ENCODE data around the gene HSDL1. TPM values are rescaled to one million over a fixed set of nuclear protein-coding genes. Genes with fewer than 3 reads are reported as not detected.

Gene HSDL1
- total and polyA plus RNA-seq, 10 of the 15 experiments (the other 5 are each of a cell fraction or from before 2014, with no cell fraction given): 2.0 to 13.4 (median 5.6) TPM

DNA sequence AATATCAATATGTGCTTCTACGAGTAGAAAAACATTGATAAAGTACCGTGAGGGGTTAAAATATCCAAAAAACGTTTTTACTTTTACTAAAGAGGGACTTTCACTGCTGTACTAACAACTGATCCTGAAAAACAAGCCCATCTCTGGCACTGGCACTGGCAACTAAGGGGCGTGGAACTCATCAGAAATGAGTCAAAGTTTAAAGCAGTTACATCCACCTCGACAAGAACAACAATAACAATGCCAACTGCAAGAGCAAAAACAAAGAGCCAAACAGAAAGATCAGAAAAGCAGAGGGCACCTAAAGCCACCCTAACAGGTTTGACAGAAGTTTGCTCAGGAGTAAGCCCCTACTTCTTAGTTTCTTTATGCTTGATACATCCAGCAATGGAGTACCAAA is 41.3 kb downstream of the HSDL1 start:
- Histone ChIP-seq H3K4me2 (ENCODE audit: control insufficient read depth, insufficient read depth) (no peak overlapping the region), H2AFZ (ENCODE audit: control insufficient read depth, low read depth, low read length) (no peak overlapping the region), H3K4me1 (ENCODE audit: control insufficient read depth, insufficient read depth, low read length) (no peaks in the 10 kb centered on the region; the same call in 1 of the 2 replicates), H4K20me1 (ENCODE audit: control insufficient read depth, insufficient read depth) (no peaks in the 10 kb centered on the region), H3K27ac (ENCODE audit: control insufficient read depth, insufficient read depth) (no peak overlapping the region), H3K9ac (ENCODE audit: control insufficient read depth, insufficient read depth, low read length) (no peak overlapping the region), H3K9me3 (replicated peaks; ENCODE audit: control insufficient read depth, insufficient read depth, low read length) (no peaks in the 10 kb centered on the region), H3K36me3 (ENCODE audit: control insufficient read depth in 2 of 2, insufficient read depth in 2 of 2, low read length in 1 of 2) (no peaks in the 10 kb centered on the region; a peak in 2 of 4 replicates), H3K27me3 (replicated peaks in 1 of 2; ENCODE audit: control insufficient read depth in 2 of 2, insufficient read depth in 2 of 2, low read length in 1 of 2) (no peaks in the 10 kb centered on the region), H3K4me3 (no peak overlapping the region), H3K79me2 (ENCODE audit: control insufficient read depth, insufficient read depth, low read length) (peaks cover 11% of the 10 kb centered on the region)
- POLR2A ChIA-PET: interaction anchor here (1.0 kb wide), 1 partner anchor 12 kb away, joined by 6 read pairs; the partner anchor contains the start of gene MBTPS1
- SMC1A ChIA-PET (ENCODE audit: uncharacterized antibody, unreplicated experiment): interaction anchor here (0.8 to 2.8 kb wide), 2 partner anchors 15 to 18 kb away, joined by 3 to 10 read pairs; no protein-coding TSS in a partner anchor
- ATAC-seq (no peak), DNase-seq (ENCODE audit: low read depth, low spot score) (no peak), FAIRE-seq (no peak)
- no TSS peak for BruUV-seq (replicated peaks)
- CTCF ChIA-PET: interaction anchor here (1.0 to 1.4 kb wide), 2 partner anchors 12 to 35 kb away, joined by 3 read pairs; no protein-coding TSS in a partner anchor
- in situ Hi-C loops (cut with MboI) (no loop called here), intact Hi-C loops (cut with micrococcal nuclease; ENCODE audit: unreplicated experiment) (no loop called here)
- no peak for TF ChIP-seq BCL11A (IDR thresholded peaks at IDR 0.05; ENCODE audit: low read depth, low read length)
- no peak for TF ChIP-seq PML (IDR thresholded peaks at IDR 0.05; ENCODE audit: low read length)
- TF ChIP-seq JUNB (IDR thresholded peaks at IDR 0.05): no peak
- TF ChIP-seq HDAC6 (IDR thresholded peaks at IDR 0.05; ENCODE audit: unreplicated experiment): no peak
- TF ChIP-seq ZNF384 (IDR thresholded peaks at IDR 0.05; ENCODE audit: borderline replicate concordance, low read depth, low read length): no peak
- TF ChIP-seq, protein P1, sequence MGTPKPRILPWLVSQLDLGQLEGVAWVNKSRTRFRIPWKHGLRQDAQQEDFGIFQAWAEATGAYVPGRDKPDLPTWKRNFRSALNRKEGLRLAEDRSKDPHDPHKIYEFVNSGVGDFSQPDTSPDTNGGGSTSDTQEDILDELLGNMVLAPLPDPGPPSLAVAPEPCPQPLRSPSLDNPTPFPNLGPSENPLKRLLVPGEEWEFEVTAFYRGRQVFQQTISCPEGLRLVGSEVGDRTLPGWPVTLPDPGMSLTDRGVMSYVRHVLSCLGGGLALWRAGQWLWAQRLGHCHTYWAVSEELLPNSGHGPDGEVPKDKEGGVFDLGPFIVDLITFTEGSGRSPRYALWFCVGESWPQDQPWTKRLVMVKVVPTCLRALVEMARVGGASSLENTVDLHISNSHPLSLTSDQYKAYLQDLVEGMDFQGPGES (IDR thresholded peaks at IDR 0.05): no peak
- TF ChIP-seq BRCA1 (IDR thresholded peaks at IDR 0.05; ENCODE audit: low read depth, low read length): no peak
- no peak for TF ChIP-seq CREB1 (IDR thresholded peaks at IDR 0.05; ENCODE audit: low read depth)
- TF ChIP-seq RELA (IDR thresholded peaks at IDR 0.05; ENCODE audit: borderline replicate concordance, partially characterized antibody): no peak
- no peak for TF ChIP-seq EGR1 (IDR thresholded peaks at IDR 0.05; ENCODE audit: borderline replicate concordance in 1 of 2, low read depth in 2 of 2, low read length in 2 of 2)
- no peak for TF ChIP-seq POLR2A (IDR thresholded peaks at IDR 0.05; ENCODE audit: low read depth, low read length)
- TF ChIP-seq JUND (IDR thresholded peaks at IDR 0.05; ENCODE audit: low read depth, low read length): no peak
- TF ChIP-seq SUPT20H (IDR thresholded peaks at IDR 0.05; ENCODE audit: borderline replicate concordance, control insufficient read depth, low read depth, low read length): no peak
- TF ChIP-seq FOXK2 (IDR thresholded peaks at IDR 0.05): no peak
- RAD21 ChIA-PET (ENCODE audit: unreplicated experiment): no interaction called here
- 57% methylated on average over 5 of the region's 5 CpGs for WGBS (ENCODE audit: insufficient coverage, insufficient replicate concordance, low lambda C conversion rate, missing lambda C conversion rate)
